HuH-7 (cell line): ENCODE results near the gene TSSK6.

Experiments used
- DNase-seq: peaks from one replicate; pipeline ENCODE4 v3.0.0; 2011; ENCODE audit warnings: low spot score

Gene TSSK6

DNA sequence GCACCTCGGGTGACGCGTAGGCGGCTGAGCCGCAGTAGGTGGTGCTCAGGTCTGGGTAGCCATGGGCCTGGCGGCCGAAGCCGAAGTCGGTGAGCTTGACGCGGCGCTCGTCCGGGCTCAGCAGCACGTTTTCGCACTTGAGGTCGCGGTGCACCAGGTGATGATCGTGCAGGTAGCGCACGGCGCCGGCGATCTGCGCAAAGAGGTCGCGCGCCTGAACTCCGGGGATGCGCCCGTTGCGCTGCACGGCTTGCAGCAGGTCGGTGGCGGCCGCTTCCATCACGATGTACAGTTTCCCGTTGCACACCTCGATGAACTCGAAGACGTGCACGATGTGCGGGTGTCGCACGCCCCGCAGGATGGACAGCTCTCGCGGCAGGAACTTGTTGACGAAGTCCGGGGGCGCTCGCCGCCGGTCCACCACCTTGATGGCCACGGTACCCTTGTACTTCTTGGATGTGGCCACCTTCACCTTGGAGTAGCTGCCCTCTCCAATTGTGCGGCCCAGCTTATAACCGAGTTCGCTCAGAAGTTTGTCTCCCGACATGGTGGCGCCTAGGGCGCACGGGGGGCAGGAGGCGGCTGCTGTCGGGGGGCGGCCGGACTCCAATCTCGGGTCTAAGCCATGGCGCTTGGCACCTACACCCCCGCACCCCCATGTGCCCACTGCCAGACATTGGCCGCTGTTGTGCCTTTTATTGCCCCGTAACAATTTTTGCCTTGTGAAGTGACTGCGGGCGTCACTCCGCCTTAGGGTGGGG is at the start of gene TSSK6:
Gene TSSK6, minus strand, starts transcription at position 668 of the 761 bp plus-strand sequence. Its CDS starts 121 bp downstream, at position 547.
- no peak for DNase-seq

DNA sequence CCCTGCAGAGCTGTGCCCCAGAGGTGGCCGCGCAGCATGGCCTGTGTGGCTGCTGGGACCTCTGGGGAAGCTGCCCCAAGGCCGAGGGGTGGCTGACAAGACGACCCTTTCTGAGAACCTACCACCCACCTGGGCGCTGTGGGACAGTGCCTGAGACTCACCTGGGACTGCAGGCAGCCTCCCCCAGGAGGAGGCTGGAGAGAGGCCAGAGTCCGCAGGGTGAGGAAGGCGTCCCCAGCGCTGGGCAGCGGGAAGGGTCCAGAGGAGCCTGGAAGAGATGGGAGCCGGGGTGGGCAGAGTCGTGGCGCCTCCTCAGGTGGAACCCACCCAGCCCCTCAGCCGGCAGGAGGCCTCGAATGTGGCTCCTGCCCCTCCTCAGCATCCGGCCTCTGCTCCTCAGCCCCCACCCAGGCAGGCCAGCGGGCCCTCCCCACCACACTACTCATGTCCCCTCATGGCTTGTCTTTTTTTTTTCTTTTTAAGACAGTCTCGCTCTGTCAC is 48.0 kb upstream of the TSSK6 start:
- no peak for DNase-seq

DNA sequence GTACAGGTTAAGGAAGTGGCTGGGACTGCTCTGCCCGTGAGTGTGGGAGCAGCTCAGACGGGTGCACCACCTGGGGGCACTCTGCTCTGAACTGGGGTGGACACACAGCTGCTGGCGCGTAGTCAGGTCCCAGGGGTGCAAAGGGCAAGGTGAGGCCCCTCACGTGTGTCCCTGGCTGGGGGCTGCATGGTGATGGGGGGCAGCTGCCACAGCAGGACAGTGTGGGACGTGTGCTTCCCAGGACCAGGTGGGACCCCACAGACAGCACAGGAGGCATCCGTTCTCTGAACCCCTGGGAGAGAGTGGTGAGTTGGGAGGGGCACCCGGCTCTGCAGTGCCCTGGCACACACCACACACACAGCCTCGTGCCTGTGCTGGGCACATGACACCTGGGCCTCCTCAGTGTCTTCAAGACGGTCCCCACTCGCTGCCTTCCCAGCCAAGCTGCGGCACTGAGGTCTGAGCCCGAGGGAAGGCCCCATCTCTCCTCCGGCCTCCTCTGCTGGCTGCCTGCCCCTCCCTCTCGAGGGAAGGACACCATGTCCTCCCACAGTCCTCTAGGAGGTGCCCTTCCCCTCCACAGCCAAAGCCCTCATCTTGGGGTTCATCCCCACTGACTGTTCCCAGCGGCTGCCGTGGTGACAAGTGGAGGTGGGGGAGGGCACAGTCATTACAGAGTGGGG is 47.5 kb upstream of the TSSK6 start:
- no peak for DNase-seq

DNA sequence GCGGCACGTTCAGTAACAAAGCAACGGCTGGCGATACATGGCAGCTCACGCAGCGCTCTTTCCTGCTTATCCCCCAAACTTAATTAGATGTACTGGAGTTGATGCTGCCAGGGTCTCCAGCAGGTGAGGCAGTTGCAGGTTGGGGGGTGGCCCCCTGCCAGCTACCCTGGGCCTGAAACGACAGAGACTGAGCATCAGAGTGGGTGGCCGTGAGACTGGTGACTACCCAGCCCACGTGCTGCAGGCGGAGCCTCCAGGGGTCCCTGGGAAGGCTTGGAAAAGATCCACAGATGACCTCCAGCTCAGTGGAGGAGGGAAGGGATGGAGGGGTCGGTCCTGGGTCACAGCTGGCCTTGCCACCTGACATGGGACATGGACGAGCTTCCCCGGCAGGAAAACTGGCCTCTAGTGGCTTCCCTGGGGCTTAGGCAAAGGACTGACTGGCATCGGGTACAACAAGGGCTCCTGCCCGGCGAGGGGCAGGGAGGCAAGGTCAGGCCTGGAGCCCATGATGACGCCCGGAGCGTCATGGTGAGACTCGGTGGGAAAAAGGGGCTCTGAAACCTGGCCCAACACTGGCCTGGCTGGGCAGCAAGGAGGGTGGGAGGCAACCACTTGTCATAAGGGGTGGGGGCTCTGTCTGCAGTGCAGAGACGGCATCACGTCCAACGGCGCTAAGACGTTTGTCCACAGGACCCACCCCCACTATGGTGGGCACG is 46.8 kb upstream of the TSSK6 start:
- no peak for DNase-seq

DNA sequence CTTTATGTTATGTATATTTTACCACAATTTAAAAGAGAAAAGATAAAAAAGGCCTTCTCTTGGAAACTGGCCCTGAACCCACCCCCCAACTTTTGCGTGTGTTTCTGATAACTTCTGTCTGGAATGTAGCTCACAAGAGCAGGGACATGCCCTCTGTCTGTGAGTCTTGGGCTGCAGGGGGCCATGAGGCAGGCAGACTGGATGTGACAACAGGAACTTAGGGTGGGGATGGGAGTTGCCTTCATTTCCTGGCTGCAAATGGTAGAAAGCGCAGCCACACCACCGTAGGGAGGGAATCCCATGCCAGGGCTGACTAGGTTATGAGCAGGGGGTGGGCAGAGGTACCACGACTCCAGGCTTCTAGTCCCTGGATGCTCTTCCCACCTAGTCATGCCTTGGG is 44.6 kb upstream of the TSSK6 start:
- no peak for DNase-seq

DNA sequence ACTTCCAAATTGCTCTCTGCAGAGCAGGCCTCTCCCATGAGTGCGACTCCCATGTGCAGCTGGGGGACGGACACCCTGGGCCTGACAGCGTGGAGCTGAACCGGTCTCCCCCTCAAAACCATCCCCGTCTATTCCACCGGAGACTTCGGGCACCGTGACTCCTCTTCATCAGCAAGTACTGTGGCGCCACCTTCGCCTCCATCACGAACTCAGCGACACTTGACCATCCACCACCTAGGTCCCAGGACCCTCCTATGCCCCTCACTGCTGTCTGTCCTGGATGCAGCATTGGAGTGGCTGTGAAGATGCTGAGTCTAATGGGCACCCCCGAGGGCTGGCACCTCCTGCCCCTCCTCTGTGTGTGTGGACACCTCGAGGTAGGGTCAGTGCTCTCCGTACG is 43.3 kb upstream of the TSSK6 start:
- no peak for DNase-seq

DNA sequence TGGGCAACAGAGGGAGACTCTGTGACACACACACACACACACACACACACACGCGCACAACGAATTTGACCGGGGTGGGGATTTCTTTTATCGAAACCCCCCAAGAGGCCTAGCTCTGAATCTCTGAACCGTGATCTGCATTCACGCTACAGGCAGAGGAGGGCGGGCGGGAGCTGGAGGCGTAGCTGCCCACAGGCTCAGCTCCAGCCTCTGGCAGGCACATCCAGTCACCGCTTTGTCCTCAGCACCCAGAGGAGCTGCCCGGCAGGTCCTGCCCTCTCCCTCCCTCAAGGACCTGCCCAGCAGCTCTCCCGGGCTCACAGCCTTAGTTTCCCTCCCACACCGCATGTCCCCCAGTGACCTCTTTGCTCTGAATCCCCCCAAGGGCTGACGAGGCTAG is 42.7 kb upstream of the TSSK6 start:
- DNase-seq = no peak

DNA sequence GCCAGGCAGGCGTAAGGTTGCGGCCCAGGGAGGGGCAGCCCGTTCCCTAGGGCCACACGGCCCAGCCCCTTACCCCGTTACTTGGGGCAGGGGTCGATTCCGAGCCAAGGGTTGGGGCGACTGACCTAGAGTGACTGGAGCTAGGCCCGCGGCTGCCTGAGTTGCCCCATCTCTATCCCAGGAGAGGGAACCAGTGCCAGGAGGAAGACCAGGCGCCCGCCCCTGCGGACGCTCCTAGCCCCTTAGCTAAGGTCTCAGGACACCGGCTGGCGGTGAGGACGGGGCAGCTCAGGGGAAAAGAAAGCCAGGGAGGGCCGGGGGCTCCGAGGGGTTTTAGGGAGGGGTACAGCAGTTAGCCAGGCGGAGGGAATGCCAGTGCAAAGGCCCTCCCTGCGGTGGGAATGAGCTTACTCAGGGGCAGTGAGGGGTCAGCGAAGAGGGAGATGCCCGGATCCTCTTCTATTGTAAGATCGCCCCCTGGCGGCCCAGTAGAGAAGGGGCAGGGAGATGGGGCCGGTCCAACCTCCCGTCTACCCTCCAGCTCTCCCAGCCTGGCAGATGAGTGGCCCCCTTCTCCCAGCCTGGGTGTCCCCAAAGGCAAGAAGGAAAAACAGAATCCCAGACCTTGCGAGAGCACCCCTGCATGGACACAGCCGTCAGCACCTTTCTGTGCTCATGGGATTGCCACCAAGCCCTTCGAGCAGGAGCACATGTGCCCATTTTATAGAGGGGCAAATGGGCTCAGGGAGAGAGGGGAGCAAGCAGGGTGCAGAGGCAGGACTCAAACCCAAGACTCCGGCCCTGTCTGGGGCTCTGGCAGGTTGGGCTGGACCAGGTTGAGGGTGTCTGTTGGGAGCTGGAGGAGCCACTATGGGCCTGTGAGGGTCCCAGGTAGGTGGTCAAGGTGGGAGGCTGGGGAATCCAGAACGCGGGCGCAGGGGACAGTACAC is 39.0 kb upstream of the TSSK6 start:
- DNase-seq = peak; percentile 81

DNA sequence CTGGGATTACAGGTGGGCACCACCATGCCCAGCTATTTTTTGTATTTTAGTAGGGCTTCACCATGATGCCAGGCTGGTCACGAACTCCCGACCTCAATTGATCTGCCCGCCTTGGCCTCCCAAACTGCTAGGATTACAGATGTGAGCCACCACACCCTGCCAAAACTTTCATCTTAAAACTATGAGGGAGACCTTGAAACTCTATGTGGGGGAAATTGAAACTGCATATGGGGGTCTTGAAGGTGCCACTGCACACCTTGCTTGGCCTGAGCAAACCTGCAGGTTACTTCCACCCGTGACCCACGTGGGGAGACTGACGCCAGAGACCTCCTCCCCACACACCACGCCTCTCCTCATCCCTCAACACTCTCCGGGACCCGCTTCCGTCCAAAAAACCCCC is 38.3 kb upstream of the TSSK6 start:
- DNase-seq = no peak

DNA sequence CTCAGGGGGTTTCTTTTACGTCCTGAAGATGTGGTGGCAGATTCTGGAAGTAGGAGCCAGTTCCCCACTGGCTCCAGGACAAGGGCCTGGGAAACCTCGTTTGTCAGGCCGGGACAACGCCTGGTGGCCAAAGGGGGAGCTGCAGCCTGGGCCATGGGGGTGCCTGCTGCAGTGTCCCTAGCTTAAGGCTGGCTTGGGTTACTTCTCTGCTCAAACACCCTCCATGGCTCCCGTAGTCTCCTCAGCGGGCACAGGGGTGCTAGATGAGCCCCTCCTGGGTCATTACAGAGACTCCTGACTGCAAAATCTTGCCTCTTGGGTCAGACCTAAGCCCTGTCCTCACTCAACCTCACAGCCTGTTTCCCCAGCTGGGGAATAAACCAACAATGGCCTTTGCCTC is 37.5 kb upstream of the TSSK6 start:
- peak; percentile 97 for DNase-seq

DNA sequence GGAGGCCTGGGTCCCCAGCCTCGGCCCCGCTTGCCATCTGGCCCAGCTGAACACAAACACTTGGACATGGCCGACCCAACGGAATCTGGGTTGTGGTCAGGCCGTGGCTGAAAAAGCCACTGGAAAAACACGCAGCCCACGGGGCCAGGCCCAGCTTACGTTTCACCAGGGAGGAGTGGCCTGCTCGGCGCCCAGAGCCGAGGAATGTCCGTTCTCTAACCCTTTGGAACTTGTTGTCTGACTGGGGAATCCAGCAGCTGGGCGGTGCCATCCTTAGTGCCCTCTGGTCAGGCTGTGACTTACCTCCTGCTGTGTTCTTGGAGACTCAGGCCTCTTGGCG is 36.5 kb upstream of the TSSK6 start:
- DNase-seq = no peak

DNA sequence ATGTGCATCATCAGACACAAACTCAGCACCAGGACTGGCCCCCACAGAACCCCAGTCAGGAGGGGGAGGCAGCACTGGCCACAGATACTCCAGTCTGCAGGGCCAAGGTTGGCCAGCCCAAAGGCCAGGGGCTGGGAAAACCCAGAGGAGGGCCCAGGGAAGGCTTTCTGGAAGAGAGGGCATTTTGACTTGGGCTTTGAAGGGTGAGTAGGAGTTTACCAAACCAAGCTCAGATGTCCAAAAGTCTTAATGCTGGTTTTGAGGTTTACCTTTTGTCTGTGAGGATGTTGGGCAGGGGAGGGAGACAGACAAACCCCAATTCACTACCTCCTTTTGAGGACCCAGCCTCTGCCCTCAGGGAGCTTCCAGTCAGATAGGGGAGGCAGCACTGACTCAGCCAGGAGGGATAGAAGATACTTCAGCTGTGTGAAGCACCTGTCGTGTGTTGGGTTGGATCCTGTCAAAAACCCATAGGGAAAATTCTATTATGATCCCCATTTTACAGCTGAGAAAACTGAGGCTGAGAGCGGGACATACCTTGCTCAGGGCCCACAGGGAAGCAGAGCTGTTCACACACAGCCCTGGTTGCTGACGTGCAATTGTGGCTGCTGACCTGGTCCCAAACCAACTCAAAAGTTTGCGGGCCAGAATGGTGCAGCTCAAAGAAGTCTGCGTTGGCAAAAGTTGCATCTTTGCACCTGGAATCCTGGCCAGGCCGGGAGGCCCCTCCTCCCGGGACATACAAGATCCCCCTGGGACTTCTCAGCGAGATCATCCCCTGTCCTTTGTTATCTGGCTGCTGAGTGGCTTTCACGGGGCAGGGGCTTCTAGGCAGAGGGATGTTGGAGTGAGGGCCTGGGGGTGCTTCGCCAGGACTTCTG is 35.9 kb upstream of the TSSK6 start:
- no peak for DNase-seq

DNA sequence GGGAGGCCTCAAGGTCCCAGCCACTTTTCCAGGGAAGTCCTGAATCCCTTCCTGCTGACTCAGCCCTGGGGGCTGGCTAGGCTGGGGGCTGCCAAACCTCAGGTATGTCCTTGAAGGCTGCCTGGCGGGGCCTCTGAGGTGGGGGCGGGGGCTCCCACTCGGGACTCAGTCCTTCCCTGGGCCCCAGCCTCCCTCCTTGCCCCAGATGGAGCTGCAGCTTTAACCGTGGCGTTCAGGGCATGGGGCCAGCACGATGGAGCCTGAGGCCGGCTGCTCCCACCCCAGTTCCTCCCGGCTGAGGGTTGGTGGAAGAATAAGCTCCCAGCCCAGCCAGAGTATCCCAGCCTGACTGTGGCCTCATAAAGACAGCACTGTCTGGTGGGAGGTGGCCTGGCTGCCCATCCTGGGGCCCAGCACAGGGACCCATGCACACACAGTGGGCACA is 35.2 kb upstream of the TSSK6 start:
- no peak for DNase-seq

DNA sequence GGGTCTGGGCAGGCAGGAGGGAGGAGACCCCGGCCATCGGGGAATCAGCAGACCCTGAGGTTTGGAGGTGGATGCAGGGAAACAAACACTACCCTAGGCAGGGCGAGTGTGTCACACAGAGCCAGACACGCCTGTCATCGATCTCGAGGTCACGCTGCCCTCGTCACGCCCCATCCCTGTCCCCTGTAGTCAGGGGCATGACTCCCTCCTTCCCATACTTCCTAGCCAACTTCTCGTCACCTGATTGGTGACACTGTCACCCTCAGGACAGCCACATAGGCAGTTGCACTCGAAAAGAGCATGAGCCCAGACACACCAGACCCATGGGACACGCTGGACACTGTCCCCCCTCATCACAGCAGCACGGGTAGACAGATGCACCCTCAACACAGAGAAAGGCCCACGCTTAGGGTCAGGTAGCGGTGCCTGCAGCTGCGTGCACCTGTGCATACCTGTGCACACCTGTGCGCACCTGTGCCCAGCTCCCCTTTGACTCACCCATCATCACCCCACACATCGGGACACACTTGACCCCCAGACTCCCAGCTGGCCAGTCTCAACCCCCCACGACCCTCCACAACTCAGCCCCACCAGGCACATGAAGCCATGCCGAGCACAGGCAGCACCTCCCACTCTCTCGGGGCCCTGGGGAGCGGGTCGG is 34.6 kb upstream of the TSSK6 start:
- DNase-seq = no peak

DNA sequence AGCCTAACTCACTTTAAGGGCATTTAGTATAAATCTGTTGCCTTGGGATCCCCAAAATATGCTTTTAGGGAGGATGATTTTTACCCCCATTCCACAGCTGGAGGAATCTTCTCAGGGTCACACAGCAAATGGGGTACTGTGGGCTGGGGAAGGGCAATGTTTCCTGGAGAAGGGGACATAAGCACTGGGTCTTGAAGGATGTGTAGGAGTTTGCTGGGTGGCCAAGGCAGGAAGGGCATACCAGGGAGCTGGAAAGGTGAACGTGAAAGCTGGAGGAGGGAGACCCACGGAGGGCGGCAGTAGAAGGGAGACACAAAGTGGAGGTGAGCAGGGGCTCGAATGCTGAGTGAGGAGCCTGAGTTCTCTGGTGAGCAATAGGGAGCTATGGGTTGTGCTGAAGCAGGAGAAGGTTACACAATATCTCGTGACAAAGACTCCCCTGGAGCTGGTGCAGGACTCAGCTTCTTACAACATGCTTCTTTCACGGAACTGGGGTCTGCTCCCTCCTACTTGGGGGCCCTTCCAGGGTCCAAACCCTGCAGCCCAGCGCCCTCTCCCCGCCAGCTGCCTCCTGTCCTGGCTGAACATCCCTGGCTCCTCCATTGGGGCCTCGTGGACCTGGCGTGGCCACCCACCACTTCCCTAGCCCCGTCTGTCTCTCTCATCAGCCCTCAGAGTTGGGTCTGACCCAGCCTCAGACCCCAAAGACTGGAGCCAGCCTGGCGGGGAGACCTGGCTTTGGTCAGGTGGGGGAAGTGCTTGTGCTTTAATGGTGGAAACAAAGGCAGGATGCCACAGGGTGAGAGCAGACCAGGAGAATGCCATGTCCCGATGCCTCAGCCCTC is 33.8 kb upstream of the TSSK6 start:
- no peak for DNase-seq

DNA sequence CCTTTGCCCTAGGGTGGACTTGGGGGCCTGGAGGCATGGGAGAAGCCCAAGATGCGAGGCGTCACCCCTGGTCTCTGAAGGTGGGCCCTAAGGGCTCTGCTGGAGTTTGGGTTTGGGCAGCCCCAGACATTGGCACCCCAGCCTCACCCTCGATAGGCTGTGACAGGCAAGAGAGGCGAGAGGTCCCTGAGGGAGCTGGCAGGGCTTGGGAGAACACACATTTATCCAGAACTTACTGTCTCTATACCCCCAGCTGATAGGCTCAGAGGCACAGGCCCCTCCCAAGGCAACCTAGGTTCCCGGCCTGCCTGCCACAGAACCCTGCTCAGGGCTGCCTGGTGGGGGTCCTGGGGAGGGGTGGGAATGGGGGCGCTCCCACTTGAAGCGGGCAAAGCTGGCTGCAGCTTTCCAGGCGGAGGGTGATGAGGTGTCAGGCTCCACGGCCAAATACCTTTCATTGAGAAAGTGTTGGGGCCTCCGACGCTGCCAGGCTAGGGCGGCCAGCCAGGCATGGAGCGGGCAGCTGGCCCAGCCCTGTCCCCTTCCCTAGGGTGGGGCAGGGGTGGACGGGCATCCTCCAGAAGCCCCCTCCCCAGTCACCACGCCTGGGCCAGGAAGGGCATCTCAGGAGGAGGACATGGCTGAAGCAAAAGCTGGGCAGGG is 32.5 kb upstream of the TSSK6 start:
- no peak for DNase-seq

DNA sequence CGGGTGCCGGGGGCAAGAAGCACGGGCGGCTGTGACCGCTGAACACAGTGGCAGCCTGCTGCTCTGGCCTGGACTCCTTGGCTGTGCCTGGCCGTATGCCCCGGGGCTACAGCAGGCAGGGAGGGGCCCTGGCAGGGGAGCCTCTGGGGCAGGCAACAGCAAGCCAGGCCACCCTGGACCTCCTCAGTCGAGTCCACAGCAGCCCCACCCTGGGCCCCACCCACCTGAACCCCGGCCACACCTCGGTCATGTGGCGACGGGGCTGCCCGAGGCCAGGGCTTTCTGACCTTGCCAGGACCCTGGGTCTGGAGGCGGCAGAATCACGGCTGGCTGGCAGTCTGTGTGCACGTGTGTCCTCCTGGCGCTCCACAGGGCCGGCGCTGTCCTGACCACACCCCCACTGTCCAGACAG is 31.4 kb upstream of the TSSK6 start:
- DNase-seq = no peak

DNA sequence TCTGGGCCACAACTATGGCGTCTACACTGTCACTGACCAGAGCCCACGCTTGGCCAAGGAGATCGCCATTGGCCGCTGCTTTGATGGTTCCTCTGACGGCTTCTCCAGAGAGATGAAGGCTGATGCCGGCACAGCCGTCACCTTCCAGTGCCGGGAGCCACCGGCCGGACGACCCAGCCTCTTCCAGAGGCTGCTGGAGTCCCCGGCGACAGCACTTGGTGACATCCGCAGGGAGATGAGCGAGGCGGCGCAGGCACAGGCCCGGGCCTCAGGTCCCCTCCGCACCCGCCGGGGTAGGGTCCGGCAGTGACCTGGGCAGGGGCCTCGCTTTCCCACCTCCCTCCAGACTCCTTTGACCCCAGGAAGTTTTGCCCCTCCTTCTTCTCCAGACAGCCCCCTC is 30.4 kb upstream of the TSSK6 start:
- DNase-seq = no peak
